GM19372 (cell line): Measurements from ENCODE around the gene PRR20G.

Experiments
- ATAC-seq: cut with Tn5 transposase; IDR thresholded peaks from one replicate; pipeline ENCODE4 v1.9.1; 2021; ENCODE audit warnings: mild to moderate bottlenecking, low read depth, moderate library complexity; ENCODE audit not compliant: unreplicated experiment

Gene PRR20G

GRCh38 chr3:127264794-127265514 is 22.9 kb downstream of the PRR20G start:
- no peak for ATAC-seq

GRCh38 chr3:127264292-127264691 is 23.6 kb downstream of the PRR20G start:
- no peak for ATAC-seq

GRCh38 chr3:127263586-127264231 is 24.1 kb downstream of the PRR20G start:
- ATAC-seq: no peak

- no peak for ATAC-seq
These were observed 24.8 kb downstream of the PRR20G start for GRCh38 chr3:127263037-127263436.

- ATAC-seq: no peak
These were observed 25.3 kb downstream of the PRR20G start for GRCh38 chr3:127262533-127262932.

GRCh38 chr3:127261925-127262324 is 25.9 kb downstream of the PRR20G start:
- ATAC-seq: no peak

GRCh38 chr3:127260826-127261555 is 26.9 kb downstream of the PRR20G start:
- ATAC-seq: no peak

- ATAC-seq: no peak
These were observed 27.4 kb downstream of the PRR20G start for GRCh38 chr3:127260416-127260815.

GRCh38 chr3:127259882-127260281 is 28.0 kb downstream of the PRR20G start:
- ATAC-seq: no peak

- ATAC-seq: no peak
These were observed 29.1 kb downstream of the PRR20G start for GRCh38 chr3:127258733-127259132.

GRCh38 chr3:127257351-127257750 is 30.5 kb downstream of the PRR20G start:
- ATAC-seq: no peak

- ATAC-seq: no peak
These were observed 31.0 kb downstream of the PRR20G start for GRCh38 chr3:127256733-127257271.

GRCh38 chr3:127256138-127256537 is 31.7 kb downstream of the PRR20G start:
- no peak for ATAC-seq

GRCh38 chr3:127255516-127255915 is 32.3 kb downstream of the PRR20G start:
- ATAC-seq: no peak

GRCh38 chr3:127254730-127255129 is 33.1 kb downstream of the PRR20G start:
- ATAC-seq: no peak

GRCh38 chr3:127254033-127254644 is 33.7 kb downstream of the PRR20G start:
- no peak for ATAC-seq

GRCh38 chr3:127253491-127253890 is 34.4 kb downstream of the PRR20G start:
- ATAC-seq: no peak

- no peak for ATAC-seq
These were observed 35.4 kb downstream of the PRR20G start for GRCh38 chr3:127252446-127252845.

- ATAC-seq: no peak
These were observed 37.8 kb downstream of the PRR20G start for GRCh38 chr3:127250032-127250431.

- ATAC-seq: no peak
These were observed 40.6 kb downstream of the PRR20G start for GRCh38 chr3:127247292-127247691.

- ATAC-seq: no peak
These were observed 49.2 kb downstream of the PRR20G start for GRCh38 chr3:127238602-127239001.
